ENCODE results near the gene TTYH3.

DNA sequence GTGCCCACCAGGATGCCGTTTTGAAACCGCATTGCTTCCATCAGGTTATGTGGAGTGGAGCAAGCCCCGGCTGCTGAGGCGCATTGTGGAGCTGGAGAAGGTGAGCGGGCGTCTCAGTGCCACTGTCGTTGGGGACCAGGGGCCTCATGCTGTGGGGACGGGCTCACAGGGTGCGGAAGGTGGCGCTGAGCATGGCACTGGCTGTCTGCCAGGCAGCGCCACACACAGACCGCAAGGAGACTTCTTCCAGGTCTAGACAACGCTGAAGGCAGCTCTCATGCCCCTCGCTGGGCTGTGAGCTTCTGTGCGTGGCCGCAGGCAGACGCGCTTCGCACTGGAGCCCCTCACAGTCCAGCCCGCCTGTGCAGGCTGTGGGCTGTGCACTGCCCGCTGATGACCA lies 44.0 kb upstream of the TTYH3 start:
- TF ChIP-seq, protein P1, sequence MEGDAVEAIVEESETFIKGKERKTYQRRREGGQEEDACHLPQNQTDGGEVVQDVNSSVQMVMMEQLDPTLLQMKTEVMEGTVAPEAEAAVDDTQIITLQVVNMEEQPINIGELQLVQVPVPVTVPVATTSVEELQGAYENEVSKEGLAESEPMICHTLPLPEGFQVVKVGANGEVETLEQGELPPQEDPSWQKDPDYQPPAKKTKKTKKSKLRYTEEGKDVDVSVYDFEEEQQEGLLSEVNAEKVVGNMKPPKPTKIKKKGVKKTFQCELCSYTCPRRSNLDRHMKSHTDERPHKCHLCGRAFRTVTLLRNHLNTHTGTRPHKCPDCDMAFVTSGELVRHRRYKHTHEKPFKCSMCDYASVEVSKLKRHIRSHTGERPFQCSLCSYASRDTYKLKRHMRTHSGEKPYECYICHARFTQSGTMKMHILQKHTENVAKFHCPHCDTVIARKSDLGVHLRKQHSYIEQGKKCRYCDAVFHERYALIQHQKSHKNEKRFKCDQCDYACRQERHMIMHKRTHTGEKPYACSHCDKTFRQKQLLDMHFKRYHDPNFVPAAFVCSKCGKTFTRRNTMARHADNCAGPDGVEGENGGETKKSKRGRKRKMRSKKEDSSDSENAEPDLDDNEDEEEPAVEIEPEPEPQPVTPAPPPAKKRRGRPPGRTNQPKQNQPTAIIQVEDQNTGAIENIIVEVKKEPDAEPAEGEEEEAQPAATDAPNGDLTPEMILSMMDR (conservative IDR thresholded peaks at IDR 0.05 in 1 of 2, IDR thresholded peaks at IDR 0.05 in 1 of 2; ENCODE audit: extremely low read depth in 1 of 2, insufficient read depth in 1 of 2, low read depth in 1 of 2, low read length in 2 of 2) = no peak
- TF ChIP-seq EZH2 (IDR thresholded peaks at IDR 0.05; ENCODE audit: borderline replicate concordance, low read length) = no peak

Data from mammary epithelial cell (primary cell).